ENCODE data around the gene PRICKLE2. TPM values are rescaled to one million over a fixed set of nuclear protein-coding genes. Genes with fewer than 3 reads are reported as not detected.

PRICKLE2 gene
- total RNA-seq, 1 experiment from 2014 or later, result 1.9 TPM

DNA sequence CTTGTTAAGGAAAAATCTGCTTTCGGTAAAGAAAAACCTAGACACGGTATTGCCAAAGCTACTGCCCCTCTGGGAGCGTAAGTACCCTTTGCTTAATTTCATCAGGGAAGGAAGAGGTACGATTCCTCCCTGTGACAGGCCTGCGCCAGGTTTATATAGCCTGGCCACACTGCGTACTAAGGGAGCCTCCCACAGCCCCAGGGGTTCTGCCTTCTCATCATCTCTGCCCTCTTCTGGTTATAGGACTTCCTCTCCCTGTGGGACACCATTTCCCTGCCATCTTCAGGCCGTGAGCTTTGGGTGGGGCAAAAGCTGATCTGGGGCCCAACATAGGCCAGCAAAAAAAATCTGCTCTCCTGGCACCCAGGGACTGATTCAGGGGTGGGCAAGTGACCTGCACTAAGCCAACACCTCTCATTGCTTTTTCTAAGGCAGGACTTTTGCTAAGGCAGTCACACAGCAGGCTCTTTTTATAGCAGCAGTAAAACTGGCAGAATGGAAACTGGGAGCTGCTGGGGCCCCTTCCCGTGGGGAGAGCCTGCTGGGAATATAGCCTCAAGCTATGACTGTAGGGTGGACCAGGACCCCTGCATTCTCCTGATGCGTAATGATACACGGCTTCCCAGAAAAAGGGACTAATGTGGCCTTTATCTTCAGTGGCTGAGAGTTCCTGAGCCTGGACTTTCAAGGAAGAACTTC is 76.2 kb downstream of the PRICKLE2 start:
- intact Hi-C loops (cut with micrococcal nuclease; ENCODE audit: unreplicated experiment), result no loop called here
- H3K36me3 Mint-ChIP-seq (ENCODE audit: insufficient read depth, unreplicated experiment), result no peaks in the 10 kb centered on the region

GRCh38 chr3:64147211-64147610 is 78.1 kb downstream of the PRICKLE2 start:
- no TSS peak for BruUV-seq (replicated peaks)
- Mint-ChIP-seq H3K36me3 (ENCODE audit: insufficient read depth, unreplicated experiment) (no peaks in the 10 kb centered on the region), H3K27ac (ENCODE audit: unreplicated experiment) (no peak overlapping the region), H3K4me1 (ENCODE audit: low read depth, unreplicated experiment) (peaks cover 6% of the 10 kb centered on the region), H3K9me3 (ENCODE audit: low read depth, unreplicated experiment) (no peaks in the 10 kb centered on the region), H3K27me3 (ENCODE audit: unreplicated experiment) (no peaks in the 10 kb centered on the region), H3K4me3 (ENCODE audit: low read depth, unreplicated experiment) (no peak overlapping the region)
- TF ChIP-seq CTCF (IDR thresholded peaks at IDR 0.05; ENCODE audit: unreplicated experiment), result no peak
- no peak for DNase-seq
- CTCF ChIA-PET, result no interaction called here
- intact Hi-C loops (cut with micrococcal nuclease; ENCODE audit: unreplicated experiment), result no loop called here

More for the DNA sequence above, 76.2 kb downstream of the PRICKLE2 start:
- H3K9me3 Mint-ChIP-seq (ENCODE audit: low read depth, unreplicated experiment), result no peaks in the 10 kb centered on the region
- no peak for DNase-seq
- BruUV-seq (replicated peaks), result no TSS peak
- no peak for TF ChIP-seq CTCF (IDR thresholded peaks at IDR 0.05; ENCODE audit: unreplicated experiment)
- H3K4me1 Mint-ChIP-seq (ENCODE audit: low read depth, unreplicated experiment), result peaks cover 6% of the 10 kb centered on the region
- no peak overlapping the region for H3K4me3 Mint-ChIP-seq (ENCODE audit: low read depth, unreplicated experiment)
- H3K27ac Mint-ChIP-seq (ENCODE audit: unreplicated experiment), result no peak overlapping the region
- CTCF ChIA-PET, result no interaction called here
- H3K27me3 Mint-ChIP-seq (ENCODE audit: unreplicated experiment), result no peaks in the 10 kb centered on the region

GRCh38 chr3:64145438-64145837 is 79.8 kb downstream of the PRICKLE2 start:
- no TSS peak for BruUV-seq (replicated peaks)
- intact Hi-C loops (cut with micrococcal nuclease; ENCODE audit: unreplicated experiment), result no loop called here
- CTCF ChIA-PET, result no interaction called here

DNA sequence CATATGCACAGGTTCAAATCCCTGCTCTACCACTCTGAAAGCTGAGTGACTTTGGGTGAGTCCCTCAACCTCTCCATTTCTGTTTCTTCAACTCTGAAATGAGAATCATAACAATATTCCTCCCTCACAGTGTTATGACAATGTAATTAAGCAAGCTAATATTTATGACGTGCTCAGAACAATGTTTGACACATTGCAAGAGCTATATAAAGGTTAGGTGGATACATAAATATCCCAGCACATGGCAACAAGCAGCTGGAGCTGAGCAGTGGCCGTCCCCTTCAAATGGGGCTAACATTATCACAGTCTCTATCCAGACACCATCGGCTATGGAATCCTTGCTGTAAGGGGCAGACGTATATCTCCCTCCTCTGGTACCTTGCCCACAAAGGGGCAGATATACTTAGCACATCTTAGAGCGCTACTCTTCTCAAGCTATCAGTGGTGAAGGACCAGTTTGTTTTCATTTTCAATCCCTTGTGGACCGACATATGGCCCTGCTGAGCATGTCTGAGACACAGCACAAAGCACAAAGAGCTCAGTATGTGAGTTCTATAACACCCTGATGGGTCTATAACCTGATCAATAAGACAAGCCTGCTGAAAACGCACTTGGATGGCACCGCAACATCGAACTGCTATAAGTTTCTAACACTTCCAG is 80.9 kb downstream of the PRICKLE2 start:
- no peaks in the 10 kb centered on the region for H3K4me1 Mint-ChIP-seq (ENCODE audit: low read depth, unreplicated experiment)
- CTCF ChIA-PET, result interaction anchor here (0.7 kb wide), 1 partner anchor 132 kb away, joined by 4 read pairs; no protein-coding TSS in a partner anchor
- intact Hi-C loops (cut with micrococcal nuclease; ENCODE audit: unreplicated experiment), result no loop called here
- no peaks in the 10 kb centered on the region for H3K9me3 Mint-ChIP-seq (ENCODE audit: low read depth, unreplicated experiment)
- DNase-seq, result no peak
- H3K4me3 Mint-ChIP-seq (ENCODE audit: low read depth, unreplicated experiment), result no peak overlapping the region
- H3K36me3 Mint-ChIP-seq (ENCODE audit: insufficient read depth, unreplicated experiment), result no peaks in the 10 kb centered on the region
- no peak for TF ChIP-seq CTCF (IDR thresholded peaks at IDR 0.05; ENCODE audit: unreplicated experiment)
- H3K27ac Mint-ChIP-seq (ENCODE audit: unreplicated experiment), result no peak overlapping the region
- no TSS peak for BruUV-seq (replicated peaks)
- no peaks in the 10 kb centered on the region for H3K27me3 Mint-ChIP-seq (ENCODE audit: unreplicated experiment)

More at GRCh38 chr3:64145438-64145837, 79.8 kb downstream of the PRICKLE2 start:
- no peak for TF ChIP-seq CTCF (IDR thresholded peaks at IDR 0.05; ENCODE audit: unreplicated experiment)
- Mint-ChIP-seq H3K4me1 (ENCODE audit: low read depth, unreplicated experiment) (no peaks in the 10 kb centered on the region), H3K36me3 (ENCODE audit: insufficient read depth, unreplicated experiment) (no peaks in the 10 kb centered on the region), H3K27me3 (ENCODE audit: unreplicated experiment) (no peaks in the 10 kb centered on the region), H3K4me3 (ENCODE audit: low read depth, unreplicated experiment) (no peak overlapping the region), H3K9me3 (ENCODE audit: low read depth, unreplicated experiment) (no peaks in the 10 kb centered on the region), H3K27ac (ENCODE audit: unreplicated experiment) (no peak overlapping the region)
- no peak for DNase-seq

All from Calu3 (cell line).